Jurkat, Clone E6-1 (cell line): ENCODE results near the gene TTLL10.
"Not testable (repeated sequence)": the region's sequence is repeated elsewhere in the genome, so short reads cannot be mapped to it uniquely, and the experiment has no call there.

Experiments used
- DNase-seq: peaks from one replicate; pipeline ENCODE4 v3.0.0-alpha.2; 2011; ENCODE audit warnings: low read depth, low spot score
- H3K4me3 ChIP-seq: 2 replicates; pipeline ENCODE4 v1.5.1; 2011; ENCODE audit warnings: mild to moderate bottlenecking, low read length, control low read depth, moderate library complexity

TTLL10 gene

GRCh38 chr1:1181129-1181937 is 7.7 kb downstream of the TTLL10 start:
- DNase-seq = no peak
- no peak overlapping the region for H3K4me3 ChIP-seq

GRCh38 chr1:1181938-1182410 is 8.3 kb downstream of the TTLL10 start:
- no peak for DNase-seq
- H3K4me3 ChIP-seq = no peak overlapping the region

- no peak for DNase-seq
Measured at GRCh38 chr1:1182491-1183220, 9.0 kb downstream of the TTLL10 start.

DNA sequence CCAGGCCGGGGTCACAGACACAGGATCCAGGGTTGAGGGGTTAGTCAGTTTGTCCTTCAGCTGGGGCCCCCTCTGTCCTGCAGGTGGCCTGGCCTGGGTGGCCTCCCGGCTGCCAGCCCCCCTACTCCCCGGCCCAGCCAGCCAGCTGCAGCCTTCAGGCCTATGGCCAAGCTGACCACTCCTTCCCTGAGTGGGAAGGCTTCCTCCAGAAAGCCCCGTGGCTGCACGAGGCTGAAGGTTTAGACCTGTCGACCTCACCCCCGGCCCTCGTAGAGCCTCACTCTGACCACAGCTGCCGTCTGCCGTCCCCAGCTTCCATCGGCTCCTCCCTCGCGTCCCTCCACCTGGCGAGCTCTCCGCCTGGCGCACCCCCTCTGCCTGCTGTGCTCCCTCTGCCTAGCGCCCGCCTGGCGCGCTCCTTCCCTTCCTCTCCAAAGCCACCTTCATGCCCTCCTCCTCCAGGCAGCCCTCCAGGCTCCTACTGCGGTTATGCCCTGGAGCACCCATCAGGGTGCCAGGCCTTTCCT is 9.6 kb downstream of the TTLL10 start:
- H3K4me3 ChIP-seq = no peak overlapping the region
- DNase-seq = no peak

More at GRCh38 chr1:1182491-1183220, 9.0 kb downstream of the TTLL10 start:
- no peak overlapping the region for H3K4me3 ChIP-seq

GRCh38 chr1:1183833-1184775 is 10.4 kb downstream of the TTLL10 start:
- no peak for DNase-seq
- H3K4me3 ChIP-seq = no peak overlapping the region

GRCh38 chr1:1185101-1185765 is 11.6 kb downstream of the TTLL10 start:
- no peak overlapping the region for H3K4me3 ChIP-seq
- DNase-seq = no peak

- no peak overlapping the region for H3K4me3 ChIP-seq
- DNase-seq = no peak
Measured at GRCh38 chr1:1187938-1188337, 14.3 kb downstream of the TTLL10 start.

- DNase-seq = no peak
- no peak overlapping the region for H3K4me3 ChIP-seq
Measured at GRCh38 chr1:1189111-1189510, 15.4 kb downstream of the TTLL10 start.

DNA sequence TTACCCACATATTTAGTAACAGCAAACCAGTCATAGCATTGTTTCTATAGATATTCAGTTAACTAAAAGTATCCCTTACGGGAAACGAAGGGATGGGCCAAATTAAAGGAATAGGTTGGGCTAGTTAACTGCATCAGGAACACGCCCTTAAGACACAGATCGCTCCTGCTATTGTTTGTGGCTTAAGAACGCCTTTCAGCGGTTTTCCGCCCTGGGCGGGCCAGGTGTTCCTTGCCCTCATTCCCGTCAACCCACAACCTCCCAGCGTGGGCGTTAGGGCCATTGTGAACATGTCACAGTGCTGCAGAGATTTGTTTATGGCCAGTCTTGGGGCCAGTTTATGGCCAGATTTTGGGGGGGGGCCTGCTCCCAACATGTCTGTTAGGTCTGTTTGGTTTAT is 18.1 kb downstream of the TTLL10 start:
- H3K4me3 ChIP-seq = no peak overlapping the region

DNA sequence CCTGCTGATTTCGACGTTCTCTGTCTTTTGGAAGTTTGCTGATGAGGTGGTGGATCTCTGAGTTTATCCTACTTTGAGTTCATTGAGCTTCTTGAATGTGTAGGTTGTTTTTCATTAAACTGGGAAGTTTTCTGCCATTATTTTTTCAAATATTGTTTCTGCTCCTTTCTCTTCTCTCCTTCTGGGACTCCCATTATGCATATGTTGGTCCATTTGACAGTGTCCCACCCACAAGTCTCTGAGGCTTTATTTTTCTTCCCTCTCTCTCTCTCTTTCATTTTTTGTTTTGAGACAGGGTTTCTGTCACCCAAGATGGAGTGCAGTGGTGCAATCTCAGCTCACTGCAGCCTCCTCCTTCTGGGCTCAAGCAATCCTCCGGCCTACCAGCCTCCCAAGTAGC is 21.0 kb downstream of the TTLL10 start:
- DNase-seq = no peak
- no peak overlapping the region for H3K4me3 ChIP-seq

More for the DNA sequence above, 18.1 kb downstream of the TTLL10 start:
- DNase-seq = no peak

DNA sequence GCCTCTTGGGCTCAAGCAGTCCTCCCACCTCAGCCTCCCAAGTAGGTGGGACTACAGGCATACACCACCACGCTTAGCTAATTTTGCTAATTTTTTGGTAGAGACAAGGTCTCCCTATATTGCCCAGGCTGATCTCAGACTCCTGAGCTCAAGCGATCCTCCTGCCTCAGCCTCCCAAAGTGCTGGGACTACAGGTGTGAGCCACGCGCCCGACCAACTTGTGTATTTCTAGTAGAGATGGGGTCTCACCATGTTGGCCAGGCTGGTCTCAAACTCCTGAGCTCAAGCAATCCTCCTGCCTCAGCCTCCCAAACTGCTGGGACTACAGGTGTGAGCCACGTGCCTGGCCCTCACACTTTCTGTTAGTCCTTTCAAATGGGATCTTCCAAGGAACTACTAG is 22.0 kb downstream of the TTLL10 start:
- H3K4me3 ChIP-seq, DNase-seq: not testable (repeated sequence)

DNA sequence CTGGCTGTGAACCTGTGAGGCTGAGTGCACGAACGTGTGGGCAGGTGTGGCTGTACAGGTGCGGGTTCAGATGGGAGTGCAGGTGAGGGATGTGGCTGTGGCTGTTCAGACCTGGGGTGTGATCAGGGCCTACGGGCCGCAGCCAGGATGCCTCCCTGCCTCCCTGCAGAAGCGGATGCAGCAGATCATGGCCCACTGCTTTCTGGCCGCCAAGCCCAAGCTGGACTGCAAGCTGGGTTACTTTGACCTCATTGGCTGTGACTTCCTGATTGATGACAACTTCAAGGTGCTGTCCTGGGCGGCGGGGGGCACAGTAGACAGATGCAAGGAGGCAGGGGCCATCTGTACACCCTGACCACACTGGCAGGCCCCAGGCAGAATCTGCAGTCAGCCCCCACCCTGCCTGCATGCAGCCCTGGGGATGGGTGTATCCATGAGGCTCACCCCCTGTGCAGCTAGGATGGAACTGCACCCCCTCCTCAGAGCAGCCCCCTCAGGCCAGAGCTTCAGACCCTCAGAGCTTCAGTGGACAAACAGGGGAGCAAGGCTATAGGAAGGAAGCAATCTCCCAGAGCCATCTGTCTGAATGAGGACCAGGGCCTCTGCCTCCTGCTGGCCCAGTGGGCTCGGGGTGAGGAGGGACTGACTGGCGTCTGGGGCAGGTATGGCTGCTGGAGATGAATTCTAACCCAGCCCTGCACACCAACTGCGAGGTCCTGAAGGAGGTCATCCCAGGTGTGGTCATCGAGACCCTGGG is 22.9 kb downstream of the TTLL10 start:
- DNase-seq = no peak
- H3K4me3 ChIP-seq = no peak overlapping the region

DNA sequence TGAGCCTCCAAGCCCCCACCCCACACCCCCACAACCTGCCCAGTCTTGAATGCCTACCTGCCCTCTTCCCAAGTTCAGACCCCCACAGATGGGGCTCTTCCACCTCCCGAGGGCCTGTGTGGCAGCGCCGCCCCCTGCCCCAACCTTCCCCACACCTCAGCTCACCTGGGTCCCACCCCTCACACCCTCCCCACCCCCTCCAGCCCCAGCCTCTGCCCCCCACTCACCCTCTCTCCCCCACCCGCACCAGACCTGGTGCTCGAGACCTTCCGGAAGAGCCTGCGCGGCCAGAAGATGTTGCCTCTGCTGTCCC is 23.5 kb downstream of the TTLL10 start:
- DNase-seq = no peak
- H3K4me3 ChIP-seq = no peak overlapping the region

DNA sequence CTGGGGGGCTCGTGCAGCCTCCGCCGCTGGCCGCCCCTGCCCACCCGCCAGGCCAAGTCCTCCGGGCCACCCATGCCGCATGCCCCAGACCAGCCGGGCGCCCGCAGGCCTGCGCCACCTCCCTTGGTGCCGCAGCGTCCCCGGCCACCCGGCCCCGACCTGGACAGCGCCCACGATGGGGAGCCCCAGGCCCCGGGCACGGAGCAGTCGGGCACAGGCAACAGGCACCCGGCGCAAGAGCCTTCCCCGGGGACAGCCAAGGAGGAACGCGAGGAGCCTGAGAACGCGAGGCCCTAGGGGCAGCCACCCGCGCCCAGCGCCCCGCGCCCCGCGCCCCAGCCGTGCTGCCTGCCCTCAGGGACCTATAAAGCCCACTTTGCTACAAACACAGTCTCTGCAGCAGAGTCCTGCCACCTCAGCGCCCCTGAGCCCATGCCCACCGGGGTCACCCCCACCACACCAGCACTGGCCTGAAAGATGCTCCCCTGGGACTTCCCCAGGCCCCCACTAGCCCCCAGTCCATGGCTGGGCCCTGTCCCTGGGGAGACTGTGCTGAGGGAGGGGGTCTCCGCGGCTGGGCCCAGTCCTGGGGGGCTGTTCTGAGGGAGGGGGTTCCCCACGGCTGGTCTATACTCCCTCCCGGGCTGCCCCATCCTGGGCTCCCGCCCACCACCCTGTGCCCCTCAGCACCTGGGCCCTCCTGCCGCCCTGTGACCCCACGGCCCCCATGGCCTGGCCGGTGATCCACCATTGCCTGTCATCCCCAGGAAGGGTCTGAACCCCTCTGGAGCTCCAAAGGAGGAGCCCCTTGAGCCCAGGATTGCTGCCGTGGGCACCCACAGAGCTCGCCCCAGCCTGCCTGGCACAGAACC is 24.1 kb downstream of the TTLL10 start:
- DNase-seq = no peak
- no peak overlapping the region for H3K4me3 ChIP-seq

GRCh38 chr1:1198423-1199140 is 24.9 kb downstream of the TTLL10 start:
- no peak for DNase-seq
- H3K4me3 ChIP-seq = no peak overlapping the region

GRCh38 chr1:1199141-1199960 is 25.7 kb downstream of the TTLL10 start:
- no peak overlapping the region for H3K4me3 ChIP-seq
- DNase-seq = no peak
